Neural progenitor cell (in vitro differentiated cells): ENCODE results near the gene ZBTB26.

Source experiments
- EZH2phosphoT487 ChIP-seq: fragments of 200-600 bp; sonication (generic); IDR thresholded peaks from 2 replicates; pipeline ENCODE4 v1.6.1; 2017; ENCODE audit warnings: antibody characterized with exemption
- TF ChIP-seq, protein P1 (sequence below): fragments of 200-600 bp; sonication (generic); IDR thresholded peaks from 2 replicates; pipeline ENCODE4 v1.5.1; 2017; ENCODE audit warnings: antibody characterized with exemption, mild to moderate bottlenecking

DNA sequence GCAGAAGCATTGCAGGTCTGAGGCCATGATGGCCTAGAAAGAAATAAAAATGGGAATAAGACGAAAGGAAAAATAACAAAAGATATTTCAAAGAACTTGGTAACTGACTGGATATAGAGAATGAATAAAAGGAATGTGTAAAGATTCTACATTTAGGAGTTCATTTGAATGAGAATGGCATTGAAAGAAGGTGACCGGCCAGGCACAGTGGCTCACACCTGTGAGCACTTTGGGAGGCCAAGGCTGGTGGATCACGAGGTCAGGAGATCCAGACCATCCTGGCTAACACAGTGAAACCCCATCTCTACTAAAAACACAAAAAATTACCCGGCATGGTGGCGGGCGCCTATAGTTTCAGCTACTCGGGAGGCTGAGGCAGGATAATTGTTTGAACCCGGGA lies 8.6 kb downstream of the ZBTB26 start:
- TF ChIP-seq, protein P1, sequence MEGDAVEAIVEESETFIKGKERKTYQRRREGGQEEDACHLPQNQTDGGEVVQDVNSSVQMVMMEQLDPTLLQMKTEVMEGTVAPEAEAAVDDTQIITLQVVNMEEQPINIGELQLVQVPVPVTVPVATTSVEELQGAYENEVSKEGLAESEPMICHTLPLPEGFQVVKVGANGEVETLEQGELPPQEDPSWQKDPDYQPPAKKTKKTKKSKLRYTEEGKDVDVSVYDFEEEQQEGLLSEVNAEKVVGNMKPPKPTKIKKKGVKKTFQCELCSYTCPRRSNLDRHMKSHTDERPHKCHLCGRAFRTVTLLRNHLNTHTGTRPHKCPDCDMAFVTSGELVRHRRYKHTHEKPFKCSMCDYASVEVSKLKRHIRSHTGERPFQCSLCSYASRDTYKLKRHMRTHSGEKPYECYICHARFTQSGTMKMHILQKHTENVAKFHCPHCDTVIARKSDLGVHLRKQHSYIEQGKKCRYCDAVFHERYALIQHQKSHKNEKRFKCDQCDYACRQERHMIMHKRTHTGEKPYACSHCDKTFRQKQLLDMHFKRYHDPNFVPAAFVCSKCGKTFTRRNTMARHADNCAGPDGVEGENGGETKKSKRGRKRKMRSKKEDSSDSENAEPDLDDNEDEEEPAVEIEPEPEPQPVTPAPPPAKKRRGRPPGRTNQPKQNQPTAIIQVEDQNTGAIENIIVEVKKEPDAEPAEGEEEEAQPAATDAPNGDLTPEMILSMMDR = no peak
- TF ChIP-seq EZH2phosphoT487 = no peak
